GM23338 (cell line): ENCODE results near the gene PHC1.

Source experiments
- EZH2 ChIP-seq: fragments of 200-600 bp; sonication (generic); IDR thresholded peaks from one replicate; pipeline ENCODE4 v1.8.0; 2017; ENCODE audit warnings: antibody characterized with exemption, mild to moderate bottlenecking, low read depth; ENCODE audit not compliant: unreplicated experiment
- EZH2phosphoT487 ChIP-seq: fragments of 200-600 bp; sonication (generic); IDR thresholded peaks from one replicate; pipeline ENCODE4 v1.8.1; 2018; ENCODE audit warnings: antibody characterized with exemption; ENCODE audit not compliant: unreplicated experiment
- POLR2AphosphoS5 ChIP-seq: IDR thresholded peaks from 2 replicates; pipeline ENCODE4 v1.6.1; 2016; ENCODE audit warnings: antibody characterized with exemption, low read depth
- TF ChIP-seq, protein P1 (sequence below), 2 experiments: fragments of 200-600 bp in 1 of 2; sonication (generic) in 1 of 2; conservative IDR thresholded peaks; 2 replicates each; pipeline versions ENCODE4 v1.5.1 to v1.6.1; 2016 to 2017; ENCODE audit warnings: antibody characterized with exemption in 2 of 2, low read depth in 2 of 2, mild to moderate bottlenecking in 2 of 2, moderate library complexity in 1 of 2

DNA sequence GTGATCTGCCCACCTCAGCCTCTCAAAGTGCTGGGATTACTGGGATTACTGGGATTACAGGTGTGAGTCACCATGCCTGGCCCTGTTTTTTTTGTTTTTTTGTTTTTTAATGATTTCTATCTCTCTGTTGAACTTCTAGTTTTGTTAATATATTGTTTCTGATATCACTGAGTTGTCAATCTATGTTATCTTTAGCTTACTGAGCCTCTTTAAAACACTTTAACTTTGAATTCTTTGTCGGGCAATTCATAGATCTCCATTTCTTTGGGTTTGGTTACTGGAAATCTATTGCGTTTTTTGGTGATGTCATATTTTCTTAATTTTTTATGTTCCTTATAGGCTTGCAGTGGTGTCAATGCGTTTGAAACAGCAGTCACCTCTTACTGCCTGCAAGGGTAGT lies 65.8 kb downstream of the PHC1 start:
- TF ChIP-seq, protein P1, sequence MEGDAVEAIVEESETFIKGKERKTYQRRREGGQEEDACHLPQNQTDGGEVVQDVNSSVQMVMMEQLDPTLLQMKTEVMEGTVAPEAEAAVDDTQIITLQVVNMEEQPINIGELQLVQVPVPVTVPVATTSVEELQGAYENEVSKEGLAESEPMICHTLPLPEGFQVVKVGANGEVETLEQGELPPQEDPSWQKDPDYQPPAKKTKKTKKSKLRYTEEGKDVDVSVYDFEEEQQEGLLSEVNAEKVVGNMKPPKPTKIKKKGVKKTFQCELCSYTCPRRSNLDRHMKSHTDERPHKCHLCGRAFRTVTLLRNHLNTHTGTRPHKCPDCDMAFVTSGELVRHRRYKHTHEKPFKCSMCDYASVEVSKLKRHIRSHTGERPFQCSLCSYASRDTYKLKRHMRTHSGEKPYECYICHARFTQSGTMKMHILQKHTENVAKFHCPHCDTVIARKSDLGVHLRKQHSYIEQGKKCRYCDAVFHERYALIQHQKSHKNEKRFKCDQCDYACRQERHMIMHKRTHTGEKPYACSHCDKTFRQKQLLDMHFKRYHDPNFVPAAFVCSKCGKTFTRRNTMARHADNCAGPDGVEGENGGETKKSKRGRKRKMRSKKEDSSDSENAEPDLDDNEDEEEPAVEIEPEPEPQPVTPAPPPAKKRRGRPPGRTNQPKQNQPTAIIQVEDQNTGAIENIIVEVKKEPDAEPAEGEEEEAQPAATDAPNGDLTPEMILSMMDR (conservative IDR thresholded peaks at IDR 0.05; ENCODE audit: low read depth in 2 of 2) = no peak
- TF ChIP-seq EZH2phosphoT487 (no peak), EZH2 (no peak), POLR2AphosphoS5 (no peak)
